ENCODE data around the gene DUS4L. TPM values are rescaled to one million over a fixed set of nuclear protein-coding genes. Genes with fewer than 3 reads are reported as not detected.

DUS4L gene
- total RNA-seq, 1 experiment from 2014 or later, result 16.3 TPM

DNA sequence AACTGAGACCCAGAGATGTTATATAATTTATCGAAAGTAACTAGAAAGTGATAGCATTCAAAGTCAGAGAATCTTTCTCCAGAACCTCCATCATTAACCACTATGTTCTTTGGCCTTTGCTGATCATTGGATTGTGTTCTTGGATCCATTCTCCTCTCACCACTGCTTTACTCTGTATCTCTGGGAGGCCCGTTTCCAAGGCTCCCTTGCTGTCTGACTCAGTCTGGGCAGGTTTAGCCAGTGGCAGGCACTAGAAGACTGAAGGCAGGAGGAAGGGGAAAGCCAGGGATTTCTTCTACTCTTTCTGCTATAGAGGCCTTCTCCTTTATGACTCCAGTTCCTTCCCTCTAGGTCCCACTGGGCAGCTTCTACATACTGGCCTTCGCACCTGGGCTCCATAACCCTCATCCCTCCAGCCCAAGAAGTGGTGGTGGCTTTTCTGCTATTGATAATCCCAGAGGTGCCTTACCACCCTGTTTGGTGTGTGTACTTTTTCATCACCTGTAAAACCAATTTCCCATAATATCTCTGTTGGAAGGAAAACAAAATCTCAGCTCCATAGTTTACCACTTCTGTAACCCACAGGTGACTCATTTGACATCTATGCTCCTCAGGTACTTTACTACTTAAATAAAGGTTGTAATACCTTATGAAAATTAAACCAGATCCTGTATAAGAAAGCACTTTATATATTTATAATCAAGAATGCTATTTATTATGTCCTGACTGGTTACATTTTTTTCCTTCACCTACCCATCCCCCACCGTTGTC, 52.3 kb downstream of the DUS4L start:
- H3K4me1 Mint-ChIP-seq (ENCODE audit: insufficient read depth, unreplicated experiment), result peaks cover 13% of the 10 kb centered on the region
- no peak overlapping the region for H3K4me3 Mint-ChIP-seq (ENCODE audit: unreplicated experiment)
- H3K36me3 Mint-ChIP-seq (ENCODE audit: insufficient read depth, unreplicated experiment), result peaks cover 18% of the 10 kb centered on the region
- H3K9me3 Mint-ChIP-seq (ENCODE audit: unreplicated experiment), result no peaks in the 10 kb centered on the region
- intact Hi-C loops (cut with micrococcal nuclease), result no loop called here
- CTCF ChIA-PET, result no interaction called here
- BruUV-seq (replicated peaks), result no TSS peak
- TF ChIP-seq, protein P1, sequence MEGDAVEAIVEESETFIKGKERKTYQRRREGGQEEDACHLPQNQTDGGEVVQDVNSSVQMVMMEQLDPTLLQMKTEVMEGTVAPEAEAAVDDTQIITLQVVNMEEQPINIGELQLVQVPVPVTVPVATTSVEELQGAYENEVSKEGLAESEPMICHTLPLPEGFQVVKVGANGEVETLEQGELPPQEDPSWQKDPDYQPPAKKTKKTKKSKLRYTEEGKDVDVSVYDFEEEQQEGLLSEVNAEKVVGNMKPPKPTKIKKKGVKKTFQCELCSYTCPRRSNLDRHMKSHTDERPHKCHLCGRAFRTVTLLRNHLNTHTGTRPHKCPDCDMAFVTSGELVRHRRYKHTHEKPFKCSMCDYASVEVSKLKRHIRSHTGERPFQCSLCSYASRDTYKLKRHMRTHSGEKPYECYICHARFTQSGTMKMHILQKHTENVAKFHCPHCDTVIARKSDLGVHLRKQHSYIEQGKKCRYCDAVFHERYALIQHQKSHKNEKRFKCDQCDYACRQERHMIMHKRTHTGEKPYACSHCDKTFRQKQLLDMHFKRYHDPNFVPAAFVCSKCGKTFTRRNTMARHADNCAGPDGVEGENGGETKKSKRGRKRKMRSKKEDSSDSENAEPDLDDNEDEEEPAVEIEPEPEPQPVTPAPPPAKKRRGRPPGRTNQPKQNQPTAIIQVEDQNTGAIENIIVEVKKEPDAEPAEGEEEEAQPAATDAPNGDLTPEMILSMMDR (IDR thresholded peaks at IDR 0.05; ENCODE audit: unreplicated experiment), result no peak
- POLR2A ChIA-PET, result no interaction called here
- no peaks in the 10 kb centered on the region for H3K27me3 Mint-ChIP-seq (ENCODE audit: insufficient read depth, unreplicated experiment)
- no peak overlapping the region for H3K27ac Mint-ChIP-seq (ENCODE audit: low read depth, unreplicated experiment)
- DNase-seq (ENCODE audit: unreplicated experiment), result no peak

DNA sequence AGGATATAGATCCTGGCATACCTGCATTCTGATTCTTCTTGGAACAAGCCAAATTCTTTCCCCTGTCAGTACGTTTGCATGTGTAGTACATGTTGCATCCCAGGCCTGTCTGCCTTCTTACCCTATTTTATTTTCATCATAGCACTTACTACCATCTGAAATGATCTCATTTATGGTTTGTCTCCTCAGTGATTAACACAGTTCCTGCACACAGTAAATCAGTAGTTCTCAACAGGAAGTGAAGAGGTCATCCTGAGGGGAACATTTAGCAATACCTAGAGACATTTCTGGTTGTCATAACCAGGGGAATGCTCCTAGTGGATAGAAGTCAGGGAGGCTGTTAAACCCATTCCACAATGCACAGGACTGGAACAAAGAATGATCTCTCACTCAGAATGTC, 58.7 kb downstream of the DUS4L start:
- H3K27ac Mint-ChIP-seq (ENCODE audit: low read depth, unreplicated experiment), result no peak overlapping the region
- ChIA-PET CTCF (no interaction called here), POLR2A (no interaction called here)
- intact Hi-C loops (cut with micrococcal nuclease), result no loop called here
- TF ChIP-seq, protein P1 (IDR thresholded peaks at IDR 0.05; ENCODE audit: unreplicated experiment), result no peak
- DNase-seq (ENCODE audit: unreplicated experiment), result peak; percentile 44
- H3K4me1 Mint-ChIP-seq (ENCODE audit: insufficient read depth, unreplicated experiment), result no peaks in the 10 kb centered on the region
- H3K27me3 Mint-ChIP-seq (ENCODE audit: insufficient read depth, unreplicated experiment), result no peaks in the 10 kb centered on the region
- H3K9me3 Mint-ChIP-seq (ENCODE audit: unreplicated experiment), result peaks cover 7% of the 10 kb centered on the region
- no peaks in the 10 kb centered on the region for H3K36me3 Mint-ChIP-seq (ENCODE audit: insufficient read depth, unreplicated experiment)
- H3K4me3 Mint-ChIP-seq (ENCODE audit: unreplicated experiment), result no peak overlapping the region
- no TSS peak for BruUV-seq (replicated peaks)

DNA sequence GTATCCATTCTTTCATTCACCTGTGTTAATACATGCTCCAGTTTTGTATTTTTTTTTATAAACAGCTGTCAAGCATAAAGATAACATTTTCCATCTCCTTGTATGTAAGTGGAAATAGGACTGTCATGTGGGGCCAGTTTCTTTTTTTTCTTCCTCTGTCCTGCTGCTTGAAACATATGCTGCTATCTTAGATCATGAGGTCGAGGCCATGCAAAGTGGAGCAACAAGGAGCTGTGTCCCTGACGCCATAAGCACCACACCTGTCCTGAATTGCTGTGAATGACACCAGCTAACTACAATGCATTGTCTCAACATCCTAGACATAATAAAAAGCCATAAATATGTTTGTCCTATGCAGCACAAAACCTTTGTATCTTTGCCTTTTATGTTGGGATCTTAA, 59.1 kb downstream of the DUS4L start:
- TF ChIP-seq, protein P1 (IDR thresholded peaks at IDR 0.05; ENCODE audit: unreplicated experiment), result no peak
- no TSS peak for BruUV-seq (replicated peaks)
- Mint-ChIP-seq H3K27ac (ENCODE audit: low read depth, unreplicated experiment) (no peak overlapping the region), H3K4me1 (ENCODE audit: insufficient read depth, unreplicated experiment) (no peaks in the 10 kb centered on the region), H3K4me3 (ENCODE audit: unreplicated experiment) (no peak overlapping the region), H3K9me3 (ENCODE audit: unreplicated experiment) (peaks cover 7% of the 10 kb centered on the region), H3K27me3 (ENCODE audit: insufficient read depth, unreplicated experiment) (no peaks in the 10 kb centered on the region), H3K36me3 (ENCODE audit: insufficient read depth, unreplicated experiment) (no peaks in the 10 kb centered on the region)
- CTCF ChIA-PET, result no interaction called here
- DNase-seq (ENCODE audit: unreplicated experiment), result no peak
- intact Hi-C loops (cut with micrococcal nuclease), result no loop called here
- POLR2A ChIA-PET, result interaction anchor here (1.0 kb wide), 1 partner anchor 16 kb away, joined by 4 read pairs; no protein-coding TSS in a partner anchor

DNA sequence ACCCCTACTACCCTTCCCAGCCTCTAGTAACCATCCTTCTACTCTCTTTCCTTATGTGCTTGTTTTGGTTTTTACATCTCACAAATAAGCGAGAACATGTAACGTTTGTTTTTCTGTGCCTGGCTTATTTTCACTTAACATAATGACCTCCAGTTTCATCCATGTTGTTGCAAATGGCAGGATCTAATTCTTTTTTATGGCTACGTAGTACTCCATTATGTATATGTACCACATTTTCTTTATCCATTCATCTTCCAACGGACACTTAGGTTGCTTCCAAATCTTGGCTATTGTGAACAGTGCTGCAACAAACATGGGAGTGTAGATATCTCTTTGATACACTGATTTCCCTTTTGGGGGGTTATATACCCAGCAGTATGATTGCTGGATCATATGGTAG, 63.2 kb downstream of the DUS4L start:
- Mint-ChIP-seq H3K27ac (ENCODE audit: low read depth, unreplicated experiment) (no peak overlapping the region), H3K36me3 (ENCODE audit: insufficient read depth, unreplicated experiment) (no peaks in the 10 kb centered on the region), H3K9me3 (ENCODE audit: unreplicated experiment) (peaks cover 7% of the 10 kb centered on the region), H3K27me3 (ENCODE audit: insufficient read depth, unreplicated experiment) (no peaks in the 10 kb centered on the region), H3K4me1 (ENCODE audit: insufficient read depth, unreplicated experiment) (no peaks in the 10 kb centered on the region), H3K4me3 (ENCODE audit: unreplicated experiment) (no peak overlapping the region)
- TF ChIP-seq, protein P1 (IDR thresholded peaks at IDR 0.05; ENCODE audit: unreplicated experiment), result no peak
- intact Hi-C loops (cut with micrococcal nuclease), result no loop called here
- POLR2A ChIA-PET, result interaction anchor here (0.5 kb wide), 1 partner anchor 233 kb away, joined by 3 read pairs; no protein-coding TSS in a partner anchor
- CTCF ChIA-PET, result no interaction called here
- no peak for DNase-seq (ENCODE audit: unreplicated experiment)
- BruUV-seq (replicated peaks), result no TSS peak

Other genes with a start within 250 kb of the DUS4L start
- gene GPR22, start 93.9 kb upstream of the DUS4L start, total RNA-seq (2022), result not detected in 2 replicates
- 40.3 and 40.9 TPM in 2 replicates for gene COG5, start 51 bp upstream of the DUS4L start, total RNA-seq (2022)
- 61.5 and 73.4 TPM in 2 replicates for gene BCAP29, start 16.3 kb downstream of the DUS4L start, total RNA-seq (2022)
- gene SLC26A4, start 96.9 kb downstream of the DUS4L start, total RNA-seq (2022), result 0.21 and 0.52 TPM in 2 replicates
- gene CBLL1, start 180.2 kb downstream of the DUS4L start, total RNA-seq (2022), result 34.5 and 39.7 TPM in 2 replicates
- not detected in 2 replicates for gene SLC26A3, start 239.3 kb downstream of the DUS4L start, total RNA-seq (2022)

All from MCF 10A (cell line).